ENCODE data around the gene GPM6B.

Gene GPM6B, protein sequence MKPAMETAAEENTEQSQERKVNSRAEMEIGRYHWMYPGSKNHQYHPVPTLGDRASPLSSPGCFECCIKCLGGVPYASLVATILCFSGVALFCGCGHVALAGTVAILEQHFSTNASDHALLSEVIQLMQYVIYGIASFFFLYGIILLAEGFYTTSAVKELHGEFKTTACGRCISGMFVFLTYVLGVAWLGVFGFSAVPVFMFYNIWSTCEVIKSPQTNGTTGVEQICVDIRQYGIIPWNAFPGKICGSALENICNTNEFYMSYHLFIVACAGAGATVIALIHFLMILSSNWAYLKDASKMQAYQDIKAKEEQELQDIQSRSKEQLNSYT

DNA sequence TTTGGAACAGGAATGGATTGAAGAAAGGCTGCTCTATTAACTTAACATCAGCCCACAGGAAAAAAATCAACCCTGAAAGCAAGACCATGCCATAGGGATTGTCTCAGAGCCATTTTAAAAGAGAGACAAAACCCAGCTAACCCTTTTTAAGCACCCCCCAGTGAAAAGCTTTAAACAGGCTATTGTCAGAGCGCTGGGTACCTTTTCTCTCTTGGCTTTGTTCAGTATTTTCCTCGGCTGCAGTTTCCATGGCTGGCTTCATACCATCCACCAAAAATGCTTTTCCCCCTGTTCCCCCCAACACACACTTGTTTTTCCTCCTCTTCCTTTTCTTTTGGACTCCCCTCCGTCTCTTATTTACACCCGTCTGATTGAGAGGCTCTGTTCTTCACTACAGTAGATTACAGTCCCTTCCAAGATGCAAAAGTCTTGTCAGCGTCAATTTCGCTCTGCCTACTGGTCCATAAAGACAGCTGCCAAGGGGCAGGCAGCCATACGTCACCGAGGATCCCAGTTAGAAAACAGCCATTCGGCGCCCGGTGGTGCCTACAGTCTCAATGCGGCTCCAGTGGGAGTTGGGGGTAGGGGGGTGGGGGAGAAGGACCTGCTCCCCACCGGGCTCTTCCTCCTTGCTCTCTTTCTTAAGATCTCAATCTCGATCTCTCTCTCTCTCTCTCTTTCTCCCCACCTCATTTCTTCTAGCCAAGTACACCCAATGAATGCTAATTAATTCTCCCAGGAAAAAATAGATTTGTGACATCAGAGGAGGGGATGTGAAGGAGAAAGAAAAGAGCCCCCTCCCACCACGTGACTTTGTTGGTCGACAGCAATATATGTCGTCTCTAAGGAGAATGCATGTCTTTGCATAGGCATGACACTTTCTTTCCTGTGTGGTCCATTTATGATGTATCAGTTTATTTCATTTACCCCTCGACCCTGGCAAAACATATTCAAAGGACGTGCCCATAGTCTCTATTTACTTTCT lies at the start of gene GPM6B:
GPM6B (minus strand) TSS at position 451 of the 985 bp plus-strand sequence; CDS start at position 262, 189 bp downstream.
- no peak for DNase-seq

DNA sequence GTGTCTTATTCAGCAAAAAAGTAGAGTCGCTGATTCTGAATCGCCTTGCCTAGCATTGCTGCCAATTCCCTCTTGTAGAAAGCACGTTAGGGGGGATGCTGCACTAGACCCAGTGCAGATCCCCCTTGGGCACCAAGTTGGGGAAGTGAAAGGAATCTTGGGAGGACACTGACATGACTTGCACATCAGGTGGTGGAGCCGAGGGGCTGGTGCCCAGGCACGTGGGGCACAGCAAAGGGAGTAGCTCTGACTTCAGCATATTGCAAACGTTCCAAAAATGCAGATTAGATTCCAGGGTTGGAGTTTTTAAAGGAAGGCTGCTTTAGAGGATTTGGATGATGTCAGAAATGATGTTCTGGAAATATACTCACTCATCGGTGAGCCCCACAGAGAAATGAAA lies 47.4 kb upstream of the GPM6B start:
- DNase-seq = no peak

DNA sequence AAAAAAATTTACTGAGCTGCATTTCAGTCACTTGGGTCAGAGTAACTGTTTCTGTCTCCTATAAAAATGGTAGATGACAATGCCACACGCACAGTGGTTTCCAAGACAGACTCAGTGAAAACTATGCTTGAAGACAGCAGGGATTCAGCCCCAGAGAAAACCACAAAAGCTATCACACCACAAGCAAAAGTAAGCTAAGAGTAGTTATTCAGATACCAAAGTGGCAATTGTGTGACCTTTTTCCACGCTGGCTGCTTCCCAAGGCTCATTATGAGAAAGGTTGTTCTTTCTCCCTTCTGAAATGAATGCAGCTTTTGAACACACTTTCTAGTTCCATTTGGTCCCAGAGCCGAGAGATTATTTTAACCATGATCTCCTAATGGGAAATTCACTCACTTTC lies 46.4 kb upstream of the GPM6B start:
- DNase-seq = no peak

DNA sequence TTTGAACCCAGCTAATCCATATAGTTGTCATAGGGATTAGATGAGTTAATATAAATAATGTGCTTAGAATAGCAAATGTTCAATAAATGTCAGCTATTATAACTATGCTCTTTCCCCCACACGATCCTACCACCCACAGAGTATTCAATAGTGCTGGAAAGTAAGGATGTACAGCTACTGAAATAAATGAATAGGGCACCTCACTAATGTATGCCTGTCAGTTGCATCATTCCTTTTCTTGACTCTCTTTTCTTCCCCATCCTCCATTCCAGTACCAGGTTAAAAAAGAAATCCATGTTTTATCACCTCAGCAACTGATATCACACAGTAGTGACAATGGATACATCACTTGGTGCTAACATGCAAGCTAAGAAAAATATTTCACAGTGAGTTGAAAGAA lies 42.8 kb upstream of the GPM6B start:
- DNase-seq = no peak

DNA sequence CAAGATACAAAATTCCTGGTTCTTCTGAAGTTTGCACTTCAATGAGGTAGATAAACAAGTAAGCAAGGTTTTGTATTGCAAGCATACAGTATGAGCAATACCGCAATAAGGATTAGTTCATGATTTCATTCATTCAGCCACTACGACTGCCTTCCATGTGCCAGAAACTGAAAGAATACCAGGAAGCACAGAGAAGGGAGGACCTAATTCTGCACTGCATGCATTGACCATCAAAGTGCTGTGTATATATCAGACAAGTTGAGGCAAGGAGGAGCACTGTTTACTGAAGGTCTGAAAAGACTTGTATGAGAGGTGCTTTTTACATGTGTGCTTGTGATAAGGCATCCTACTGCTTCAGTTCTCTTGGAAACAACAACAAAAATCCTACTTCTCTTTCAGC lies 40.9 kb upstream of the GPM6B start:
- DNase-seq = no peak

DNA sequence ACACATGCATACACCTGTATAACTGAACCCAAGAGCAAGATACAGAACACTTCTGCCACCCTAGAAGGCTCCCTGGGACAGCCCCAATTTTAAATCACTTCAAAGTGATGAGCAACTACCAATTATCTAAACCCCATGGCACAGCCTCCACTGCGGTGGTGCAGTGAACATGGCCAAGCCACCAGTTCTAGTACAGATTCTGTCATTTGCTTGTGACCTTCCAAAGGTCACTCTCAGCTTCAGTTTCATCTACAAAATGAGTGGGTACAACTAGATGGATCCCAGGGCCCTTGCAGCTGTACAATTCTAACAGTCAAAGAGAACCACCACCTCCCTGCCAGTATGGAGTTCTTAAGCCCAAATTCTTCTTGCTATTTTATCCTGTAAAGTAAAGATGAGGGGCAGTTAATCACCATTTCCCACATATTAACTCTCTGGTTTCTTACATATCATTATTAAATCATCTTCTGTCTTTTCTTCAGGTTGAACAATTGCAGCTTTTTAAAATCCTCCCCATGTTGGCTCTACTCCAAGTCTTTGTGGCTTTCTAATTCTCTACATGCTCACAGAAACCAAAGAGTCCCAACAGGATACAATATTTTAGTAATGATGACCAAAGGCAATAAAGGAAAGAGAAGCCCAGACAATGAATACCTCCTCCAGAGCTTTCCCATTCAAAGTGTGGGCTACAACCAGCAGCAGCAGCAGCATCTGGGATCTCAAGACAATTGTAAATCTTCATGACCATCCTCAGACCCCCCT lies 39.0 kb upstream of the GPM6B start:
- DNase-seq = no peak

DNA sequence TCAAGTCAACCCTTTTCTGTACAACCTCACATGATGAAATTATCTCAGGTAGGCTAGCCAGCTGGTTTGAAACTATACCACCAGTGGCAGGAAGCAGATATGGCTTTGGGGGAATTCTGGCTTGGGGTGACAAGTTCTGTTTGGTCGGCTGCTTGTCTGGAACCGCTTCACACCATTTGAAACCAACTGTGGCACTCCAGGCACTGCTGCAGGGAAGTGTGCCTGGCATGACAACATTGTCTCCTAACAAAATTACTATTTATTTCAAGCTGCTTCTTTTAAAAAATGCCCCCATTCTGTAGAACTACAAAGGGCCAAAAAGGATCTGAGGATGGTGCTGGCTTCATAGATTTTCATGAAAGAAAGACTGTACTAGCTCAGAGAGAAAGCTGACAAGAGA lies 37.1 kb upstream of the GPM6B start:
- no peak for DNase-seq

DNA sequence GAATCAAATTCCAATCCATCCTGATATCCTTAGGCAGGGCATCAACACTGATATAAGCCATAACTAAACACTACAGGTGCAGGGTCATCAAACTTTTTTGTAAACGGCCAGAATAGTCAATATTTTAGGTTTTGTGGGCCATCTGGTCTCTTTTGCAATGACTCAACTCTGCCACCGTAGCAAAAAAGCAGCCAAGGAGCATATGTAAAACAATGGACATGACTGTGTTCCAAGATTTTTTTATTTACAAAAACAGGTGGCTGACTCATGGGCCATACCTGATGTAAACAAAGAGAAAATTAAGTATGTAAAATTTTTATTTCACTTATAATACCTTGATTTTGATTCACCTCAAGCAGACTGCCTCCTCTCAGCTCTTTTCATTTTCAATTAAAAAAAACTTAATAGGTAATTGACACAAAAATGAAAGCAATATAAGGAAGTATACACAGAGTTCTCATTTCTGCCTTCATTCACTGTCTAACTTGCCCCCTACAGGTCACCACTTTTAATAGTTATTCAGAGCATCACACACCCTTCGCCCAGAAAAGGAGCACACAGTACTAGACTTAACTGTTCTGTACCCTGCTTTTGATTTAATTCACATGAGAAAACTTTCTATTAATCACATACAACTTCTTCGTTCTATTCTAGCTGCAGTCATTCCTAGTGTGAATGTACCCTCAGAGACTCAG lies 35.3 kb upstream of the GPM6B start:
- peak; percentile 18 for DNase-seq

DNA sequence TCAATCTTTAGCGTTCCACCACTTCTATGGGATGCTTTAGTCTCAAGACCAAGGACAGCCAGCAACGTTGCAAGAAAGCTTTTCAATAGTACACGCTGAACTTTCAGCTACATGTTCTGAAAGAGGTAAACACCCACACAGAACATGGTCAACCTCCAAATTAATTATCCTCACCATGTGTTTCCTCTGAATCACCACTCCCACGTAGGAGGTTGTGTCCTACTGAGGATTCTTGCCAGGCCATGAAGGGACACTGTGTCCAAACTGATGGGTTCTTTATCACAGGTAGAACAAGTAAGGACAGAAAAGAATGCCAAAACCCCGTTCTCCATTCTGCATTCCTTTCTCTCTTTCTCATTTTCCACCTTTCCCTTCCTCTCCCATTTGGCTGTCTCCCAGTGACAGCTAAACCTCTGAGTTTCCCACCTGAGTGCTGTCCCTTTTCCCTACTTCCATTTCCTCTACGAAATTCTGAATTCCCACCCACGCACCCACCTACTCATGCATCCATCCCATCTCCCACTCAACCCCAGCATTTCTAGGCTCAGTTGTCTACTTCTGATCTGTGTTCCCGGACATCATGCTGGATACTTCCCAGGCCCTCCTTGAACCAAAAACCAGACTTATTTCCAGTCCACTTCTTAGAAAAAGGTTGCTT lies 29.0 kb upstream of the GPM6B start:
- no peak for DNase-seq

DNA sequence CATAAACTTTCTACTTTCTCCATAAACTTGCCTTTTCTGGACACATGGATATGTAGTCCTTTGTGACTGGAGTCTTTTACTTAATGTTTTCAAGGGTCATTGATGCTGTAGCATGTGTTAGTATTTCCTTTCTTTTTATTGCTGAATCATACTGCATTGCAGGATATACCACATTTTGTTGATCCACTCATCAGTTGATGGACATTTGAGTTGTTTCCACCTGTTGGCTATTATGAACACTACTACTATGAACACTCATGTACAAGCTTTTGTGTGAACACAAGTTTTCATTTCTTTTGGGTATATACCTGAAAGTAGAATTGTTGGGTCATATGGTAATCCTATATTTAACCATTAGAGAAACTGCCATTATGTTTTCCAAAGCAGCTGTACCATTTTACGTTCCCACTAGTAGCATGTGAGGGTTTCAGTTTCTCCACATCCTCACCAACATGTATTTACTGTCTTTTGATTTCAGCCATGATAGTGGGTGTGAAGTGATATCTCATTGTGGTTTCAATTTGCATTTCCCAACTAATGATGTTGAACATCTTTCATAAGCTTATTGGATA lies 26.3 kb upstream of the GPM6B start:
- DNase-seq = no peak

DNA sequence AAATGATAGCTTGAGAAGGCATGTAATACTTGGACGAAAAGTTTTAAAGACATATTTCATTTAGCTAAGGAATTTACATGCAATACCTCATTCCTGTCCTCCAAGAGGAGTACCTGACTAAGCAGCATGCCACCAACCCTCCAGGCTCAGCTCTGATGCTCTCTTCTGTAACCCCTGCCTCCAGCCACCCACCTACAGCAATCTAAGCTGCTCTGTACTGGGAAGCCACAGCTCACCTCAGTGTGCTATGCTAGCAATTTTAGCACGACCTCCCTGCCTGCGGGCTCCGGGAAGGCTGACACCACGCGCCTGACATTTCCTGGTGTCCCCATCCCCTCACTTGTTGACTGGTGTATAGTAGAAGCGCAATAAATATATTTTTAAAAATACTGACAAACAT lies 23.2 kb upstream of the GPM6B start:
- no peak for DNase-seq

DNA sequence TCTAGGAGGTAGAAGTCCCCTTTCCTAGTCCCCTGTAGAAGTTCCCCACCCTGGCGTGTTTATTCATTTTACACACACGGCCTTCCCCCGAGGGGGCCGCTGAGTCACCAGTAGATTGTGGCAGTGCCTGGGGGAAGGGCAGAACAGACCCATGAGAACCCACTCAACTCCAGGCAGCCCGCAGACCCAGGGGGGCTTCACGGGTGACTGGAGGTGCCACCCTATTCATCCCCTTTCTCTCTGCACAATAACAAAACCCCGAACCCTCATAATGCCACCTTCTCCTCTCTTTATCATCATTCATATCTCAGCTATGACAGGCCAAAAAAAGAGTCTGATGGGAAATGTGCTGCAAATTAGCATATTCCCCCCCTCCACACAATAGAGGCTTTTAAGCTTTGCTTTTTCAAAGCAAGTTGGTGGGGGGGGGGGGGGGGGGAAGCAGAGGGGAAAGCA lies 20.4 kb upstream of the GPM6B start:
- DNase-seq = no peak

DNA sequence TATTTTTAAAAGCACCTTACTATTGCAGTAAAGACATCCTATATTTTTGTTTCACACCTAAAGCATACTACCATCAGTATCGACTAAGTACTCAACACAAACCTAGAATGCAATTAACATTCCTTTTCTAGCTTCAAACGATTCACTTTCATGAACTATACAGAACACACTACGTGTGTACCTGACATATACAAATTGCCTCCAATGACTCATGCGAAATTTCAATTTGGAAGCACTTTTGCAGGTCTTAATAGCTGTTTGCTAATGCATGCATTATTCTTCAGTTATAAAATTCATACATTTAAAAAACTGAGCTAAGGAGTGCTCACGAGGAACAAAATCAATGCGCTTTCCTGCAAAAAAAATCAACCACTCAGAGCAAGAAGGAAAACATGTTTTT lies 19.7 kb upstream of the GPM6B start:
- no peak for DNase-seq

DNA sequence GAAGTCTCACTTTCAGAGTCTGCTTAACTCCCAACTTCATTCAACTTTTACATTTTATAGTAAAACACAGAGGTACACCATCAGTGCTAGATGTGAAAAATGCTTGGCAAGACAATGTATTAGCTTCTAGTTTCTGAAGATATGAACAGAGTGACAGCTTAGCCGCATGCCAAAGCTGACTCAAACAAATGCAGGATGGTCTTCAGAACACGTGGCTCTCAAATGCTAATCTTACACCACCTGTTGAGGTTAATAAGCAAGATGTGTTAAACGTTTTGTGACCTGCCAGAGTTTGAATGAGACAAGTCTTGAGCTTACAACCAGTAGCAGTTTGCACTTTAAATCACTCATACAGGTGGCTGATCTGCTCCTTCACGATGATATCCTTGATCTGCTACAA lies 18.9 kb upstream of the GPM6B start:
- DNase-seq = no peak

DNA sequence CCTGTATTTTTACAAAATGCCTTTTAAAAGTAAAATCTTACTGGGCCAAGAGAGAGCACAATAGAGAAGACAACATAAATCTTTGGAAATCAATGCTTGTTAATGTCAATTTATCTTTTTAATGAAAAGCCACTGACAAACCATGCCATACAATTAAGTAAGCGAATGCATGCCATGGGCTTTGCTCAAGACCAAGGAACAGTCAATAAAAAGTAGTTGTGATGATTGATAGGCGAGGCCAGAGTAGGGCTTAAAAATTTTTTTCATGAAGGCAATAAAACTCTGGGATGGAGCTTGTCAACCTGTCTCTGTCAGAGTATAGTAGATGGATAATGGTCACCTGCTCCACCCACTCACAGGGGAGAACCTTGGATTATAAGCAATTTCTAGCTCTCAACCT lies 17.5 kb upstream of the GPM6B start:
- DNase-seq = no peak

DNA sequence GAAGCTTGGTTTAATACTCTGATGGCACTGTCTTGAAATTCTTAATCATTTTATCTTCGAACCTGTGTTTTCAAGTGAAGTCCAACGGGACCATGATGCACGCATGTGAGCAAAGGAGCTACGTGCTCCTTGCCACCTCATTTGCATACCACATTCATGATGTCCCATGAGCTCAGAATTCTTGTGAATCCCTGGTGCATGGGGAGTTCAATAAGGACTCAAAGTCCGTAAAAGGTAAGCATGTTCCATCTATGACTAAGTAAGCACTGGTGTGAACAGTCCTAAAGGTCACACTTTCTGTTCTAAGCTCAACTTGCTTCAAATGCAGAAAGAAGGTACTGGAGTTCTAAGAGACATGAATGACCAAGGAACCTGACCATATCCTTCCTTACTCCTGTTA lies 13.1 kb upstream of the GPM6B start:
- DNase-seq = no peak

DNA sequence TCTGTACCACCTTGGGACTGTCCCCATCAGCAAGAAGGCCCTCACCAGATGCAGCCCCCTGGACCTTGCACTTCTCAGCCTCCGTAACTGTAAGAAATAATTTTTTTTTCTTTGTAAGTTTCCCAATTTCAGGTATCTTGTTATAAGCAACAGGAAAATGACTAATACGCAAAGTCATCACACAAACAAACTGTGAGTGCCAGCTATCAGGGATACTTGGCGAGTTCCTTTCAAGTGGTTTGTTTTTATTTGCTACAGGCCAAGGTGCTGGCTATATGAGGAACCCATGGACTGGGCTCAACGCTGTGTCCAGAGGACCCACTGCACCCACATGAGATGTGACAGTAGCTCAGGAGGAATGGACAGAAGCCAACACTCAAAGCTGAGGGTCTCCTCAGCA lies 11.5 kb upstream of the GPM6B start:
- no peak for DNase-seq

DNA sequence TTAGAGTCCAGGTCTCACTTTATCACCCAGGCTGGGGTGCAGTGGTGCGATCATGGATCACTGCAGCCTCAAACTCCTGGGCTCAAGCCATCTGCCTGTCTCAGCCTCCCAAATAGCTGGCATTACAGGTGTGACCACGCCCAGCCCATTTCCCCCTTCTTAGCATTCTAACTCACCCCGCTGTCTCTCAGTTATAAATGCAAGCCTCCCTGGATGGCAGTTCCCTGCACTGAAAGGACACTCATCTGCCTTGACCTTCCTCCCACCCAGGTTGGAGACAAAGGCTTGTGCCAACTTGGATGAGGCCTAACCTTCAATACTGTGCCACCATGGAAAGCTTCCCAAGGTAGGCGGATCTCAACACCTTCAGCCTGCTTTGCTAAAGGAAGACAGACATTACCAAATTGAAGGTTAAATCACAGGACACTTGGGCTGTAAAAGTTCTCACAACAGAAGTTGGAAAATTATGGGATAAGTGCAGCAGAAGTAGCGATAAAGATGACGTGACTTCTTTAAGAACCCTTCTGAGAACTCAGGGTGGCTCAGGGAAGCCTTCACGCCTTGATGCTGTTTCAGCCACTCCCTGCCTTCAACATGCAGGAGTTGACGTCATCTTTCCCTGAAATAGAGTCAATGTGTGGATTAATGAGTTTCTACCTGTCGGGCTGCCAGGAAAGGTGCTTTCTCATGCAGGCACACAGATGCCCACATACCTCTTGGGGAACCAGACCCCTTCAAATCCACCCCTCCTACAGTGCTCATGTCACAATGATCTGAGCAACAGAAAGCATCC lies 10.6 kb upstream of the GPM6B start:
- no peak for DNase-seq

DNA sequence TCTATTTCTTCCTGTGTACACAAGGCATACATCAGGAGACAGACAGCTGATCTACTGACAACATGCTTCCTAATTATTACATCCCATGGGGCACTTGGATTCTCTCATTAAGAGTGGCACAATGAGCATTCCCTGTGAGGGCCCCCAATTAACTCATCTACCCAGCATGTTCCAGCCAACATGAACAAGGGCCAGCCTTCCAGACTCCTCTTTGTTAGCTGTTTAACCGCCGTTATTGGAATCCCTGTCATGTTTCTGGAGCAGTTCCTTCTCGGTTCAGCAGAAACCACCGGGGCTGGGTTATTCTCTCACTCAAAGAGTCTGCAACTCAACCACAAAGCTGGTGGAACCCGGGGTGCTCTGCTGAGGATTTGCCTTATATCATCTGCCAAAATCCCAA lies 9.9 kb upstream of the GPM6B start:
- DNase-seq = no peak

DNA sequence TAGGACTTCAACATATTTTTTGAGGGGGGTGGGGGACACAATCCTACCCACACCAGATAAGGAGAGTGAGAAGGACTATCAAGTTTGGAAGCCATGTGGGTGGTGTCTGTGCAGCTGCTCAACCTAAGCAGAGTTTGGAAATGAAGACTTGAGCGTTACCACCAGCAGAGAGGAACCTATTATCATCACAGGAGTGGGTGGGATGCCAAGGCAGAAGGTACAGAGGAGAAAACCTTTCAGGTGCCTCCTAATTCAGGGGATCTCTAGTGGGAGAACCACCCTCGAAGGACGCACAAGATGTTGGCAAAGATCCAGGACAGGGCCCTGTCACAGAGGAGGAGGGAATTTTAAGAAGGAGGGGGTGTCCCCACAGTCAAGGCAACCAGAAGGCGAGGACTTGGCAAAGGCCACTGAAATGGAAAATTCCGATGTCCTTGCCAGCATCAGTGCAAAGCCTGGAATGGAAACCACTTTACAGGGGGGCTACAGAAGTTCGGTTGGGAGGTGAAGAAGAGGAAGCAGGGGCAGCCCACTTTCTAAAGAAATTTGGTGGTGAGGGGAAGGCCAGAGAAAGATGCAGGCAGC lies 8.4 kb upstream of the GPM6B start:
- no peak for DNase-seq

DNA sequence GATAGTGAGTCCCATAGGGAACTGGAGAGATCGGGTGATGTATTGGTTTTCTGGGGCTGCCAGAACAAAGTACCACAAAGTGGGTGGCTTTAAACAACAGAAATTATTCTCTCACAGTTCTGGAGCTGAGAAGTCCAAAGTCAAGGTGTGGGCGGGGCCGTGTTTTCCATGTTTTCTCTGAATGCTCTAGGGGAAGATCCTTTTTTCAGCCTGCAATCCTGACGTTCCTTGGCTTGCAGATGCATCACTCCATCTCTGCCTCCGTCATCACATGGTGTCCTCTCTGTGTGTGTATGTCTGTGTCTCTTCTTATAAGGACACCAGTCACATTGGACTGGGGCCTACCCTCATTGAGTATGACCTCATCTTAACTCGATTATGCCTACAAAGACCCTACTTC lies 7.9 kb upstream of the GPM6B start:
- no peak for DNase-seq

Measured in hematopoietic multipotent progenitor cell treated with erythropoietin and hydrocortisone succinate and interleukin-3 and kit ligand, for 6 days (in vitro differentiated cells).